Globus pallidus (tissue), 1 donor: ENCODE results near the gene BGN.
A peak's percentile ranks its signal among the peaks of the same experiment; 100 is the strongest.

Source experiments
- DNase-seq: peaks from one replicate; pipeline ENCODE4 v3.0.0-alpha.2; 2015; ENCODE audit warnings: low spot score

Gene BGN

DNA sequence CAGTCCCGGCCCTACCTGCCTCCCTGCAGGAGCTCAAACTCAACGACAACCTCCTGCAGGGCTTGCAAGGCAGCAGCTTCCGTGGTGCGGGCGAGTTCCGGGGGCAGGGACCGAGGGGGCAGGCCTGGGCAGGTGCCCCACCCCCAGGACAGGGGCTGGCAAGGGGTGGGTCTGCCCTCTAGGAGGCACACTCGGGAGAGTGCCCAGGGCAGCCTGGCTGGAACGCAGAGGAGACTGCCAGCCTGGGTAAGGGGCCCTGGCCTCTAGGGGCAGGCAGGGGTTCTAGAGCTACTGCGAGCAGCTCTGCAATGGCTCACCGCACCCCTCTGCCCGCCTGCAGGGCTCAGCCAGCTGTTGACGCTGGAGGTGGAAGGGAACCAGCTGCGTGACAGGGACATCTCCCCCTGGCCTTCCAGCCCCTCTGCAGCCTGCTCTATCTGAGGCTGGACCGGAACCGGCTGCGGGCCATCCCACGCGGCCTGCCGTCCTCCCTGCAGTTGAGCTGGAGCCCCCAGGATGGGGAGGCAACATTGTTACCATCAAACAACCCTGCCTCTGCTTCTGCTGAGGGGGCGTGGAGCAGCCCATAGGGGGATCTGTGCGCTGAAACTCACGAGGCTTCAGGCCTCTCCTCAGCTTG, 12.3 kb upstream of the BGN start:
- no peak for DNase-seq

DNA sequence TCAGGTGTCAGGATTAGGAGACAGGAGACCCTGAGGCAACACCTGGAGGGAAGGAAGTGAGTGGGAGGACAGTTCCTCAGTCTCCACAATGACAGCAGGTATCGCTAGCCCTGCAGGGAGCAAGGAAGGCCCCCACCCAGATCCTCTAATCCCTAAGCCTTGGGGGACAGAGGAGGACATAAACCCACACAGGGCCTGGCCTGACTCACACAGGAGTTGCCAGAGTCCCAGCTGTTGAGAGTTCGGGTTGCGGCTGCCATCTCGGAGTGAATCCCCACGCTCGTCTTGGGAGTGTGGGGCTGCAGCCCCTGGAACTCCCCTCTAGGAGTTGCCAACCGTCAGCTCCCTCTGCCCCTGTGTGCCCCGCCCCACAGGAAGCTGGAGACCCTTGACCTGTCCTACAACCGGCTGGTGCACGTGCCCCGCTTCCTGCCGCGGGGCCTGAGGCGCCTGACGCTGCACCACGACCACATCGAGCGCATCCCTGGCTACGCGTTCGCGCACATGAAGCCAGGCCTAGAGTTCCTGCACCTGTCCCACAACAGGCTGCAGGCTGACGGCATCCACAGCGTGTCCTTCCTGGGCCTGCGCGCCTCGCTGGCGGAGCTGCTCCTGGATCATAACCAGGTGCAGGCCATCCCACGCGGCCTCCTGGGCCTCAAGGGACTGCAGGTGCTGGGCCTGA, 9.2 kb upstream of the BGN start:
- no peak for DNase-seq

DNA sequence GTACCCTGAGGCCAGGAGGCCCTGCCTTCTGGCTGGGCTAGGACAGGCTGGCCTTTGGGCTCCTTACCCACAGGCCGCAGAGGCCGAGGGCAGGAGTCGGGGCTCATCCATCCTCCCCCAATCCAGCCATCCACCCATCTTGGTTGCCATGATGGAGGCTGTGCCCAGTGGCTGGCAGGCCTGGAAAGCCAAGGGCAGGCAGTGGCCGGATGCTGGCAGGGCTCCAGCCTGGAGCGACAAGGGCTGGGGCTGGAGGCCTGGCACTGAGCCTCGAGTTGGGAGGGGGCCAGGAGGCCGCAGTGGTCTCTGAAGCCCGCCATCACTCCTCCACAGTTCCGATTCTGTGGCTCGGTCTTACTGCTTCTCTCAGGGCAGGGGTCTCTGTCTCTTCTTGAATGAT, 8.6 kb upstream of the BGN start:
- no peak for DNase-seq

- DNase-seq = no peak
Observed at GRCh38 chrX:153487590-153488071, 7.1 kb upstream of the BGN start.

- DNase-seq = no peak
Observed at GRCh38 chrX:153488231-153488914, 6.4 kb upstream of the BGN start.

- no peak for DNase-seq
Observed at GRCh38 chrX:153490217-153490930, 4.4 kb upstream of the BGN start.

GRCh38 chrX:153491351-153491914, 3.3 kb upstream of the BGN start:
- no peak for DNase-seq

DNA sequence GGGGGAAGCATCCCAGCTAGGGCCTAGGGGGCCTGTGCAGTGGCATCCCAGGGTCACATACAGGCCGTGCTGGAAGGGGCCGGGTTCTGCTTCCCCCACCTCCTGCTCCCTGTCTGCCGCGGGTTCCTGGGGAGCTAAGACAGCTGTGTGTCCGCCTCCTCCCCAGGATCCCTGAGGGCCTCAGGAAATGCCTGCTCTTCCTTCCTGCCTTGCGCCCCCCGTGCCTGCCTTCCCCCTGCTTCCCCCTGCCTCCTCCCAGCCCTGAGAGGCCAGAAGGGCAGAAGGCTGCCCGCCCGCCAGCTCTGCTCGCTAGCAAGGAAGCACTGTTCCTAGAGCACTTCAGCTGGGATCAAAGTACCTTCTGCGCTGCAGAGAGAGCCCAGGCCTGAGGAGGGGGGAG, 2.9 kb upstream of the BGN start:
- DNase-seq = no peak

DNA sequence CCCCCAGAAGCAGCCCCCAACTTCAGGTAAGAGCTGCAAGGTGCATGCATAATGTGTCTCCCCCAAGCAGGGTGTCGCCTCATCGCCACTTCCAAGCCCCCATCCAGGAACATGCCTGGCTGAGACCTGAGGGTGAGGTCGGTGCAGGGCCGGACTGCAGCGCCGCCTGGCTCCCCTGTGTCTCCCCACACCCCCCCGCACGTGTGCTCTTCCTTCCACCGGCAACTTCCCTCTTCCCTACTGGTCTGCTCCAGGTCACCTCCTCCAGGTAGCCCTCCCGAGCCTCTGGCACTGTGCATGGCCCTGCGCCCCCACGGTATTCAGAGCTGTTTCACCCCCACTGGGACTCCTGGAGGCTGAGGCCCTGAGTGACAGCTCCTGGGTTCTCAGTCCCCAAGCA, 2.2 kb upstream of the BGN start:
- DNase-seq = no peak

DNA sequence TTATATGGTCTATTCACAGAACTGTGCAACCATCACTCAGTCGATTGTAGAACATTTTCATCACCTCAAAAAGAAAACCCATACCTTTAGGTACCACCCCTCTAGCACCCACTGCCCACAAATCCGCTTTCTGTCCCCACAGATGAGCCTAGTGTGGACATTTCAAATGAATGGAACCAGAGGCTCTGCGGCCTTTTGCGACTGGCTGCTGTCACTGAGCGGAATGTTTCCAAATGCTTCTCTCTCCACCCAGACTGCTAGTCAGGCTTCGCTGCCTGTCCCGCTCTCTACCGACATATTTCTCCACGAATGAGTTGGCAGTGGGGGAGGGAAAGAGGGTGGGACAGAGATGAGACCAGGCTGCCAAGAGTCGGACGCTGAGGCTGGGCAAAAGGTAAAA, 1.7 kb upstream of the BGN start:
- DNase-seq = no peak

DNA sequence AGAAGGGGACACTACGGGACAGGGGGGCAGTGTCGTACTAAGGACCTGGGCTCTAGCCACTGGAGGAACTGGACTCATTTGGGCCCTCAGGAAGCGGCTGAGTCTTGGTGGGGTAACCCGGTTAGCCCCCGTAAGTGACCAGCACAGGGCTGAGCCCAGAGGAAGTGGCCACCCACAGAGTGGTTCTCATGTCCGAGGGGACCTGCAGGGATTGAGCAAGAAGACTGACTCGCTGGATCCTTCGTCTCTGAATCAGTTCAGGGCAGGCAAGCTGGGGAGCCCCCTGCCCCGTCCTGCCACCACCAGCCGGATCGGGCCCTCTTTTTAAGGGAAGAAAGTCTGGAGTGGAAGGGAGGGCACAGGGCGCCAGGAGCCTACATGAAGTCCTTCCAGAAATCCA, 719 bp upstream of the BGN start:
- no peak for DNase-seq

- no peak for DNase-seq
Observed at GRCh38 chrX:153495362-153495751, 577 bp downstream of the BGN start.

GRCh38 chrX:153495903-153496589, 1.3 kb downstream of the BGN start:
- no peak for DNase-seq

GRCh38 chrX:153496590-153496959, 1.8 kb downstream of the BGN start:
- DNase-seq = no peak

DNA sequence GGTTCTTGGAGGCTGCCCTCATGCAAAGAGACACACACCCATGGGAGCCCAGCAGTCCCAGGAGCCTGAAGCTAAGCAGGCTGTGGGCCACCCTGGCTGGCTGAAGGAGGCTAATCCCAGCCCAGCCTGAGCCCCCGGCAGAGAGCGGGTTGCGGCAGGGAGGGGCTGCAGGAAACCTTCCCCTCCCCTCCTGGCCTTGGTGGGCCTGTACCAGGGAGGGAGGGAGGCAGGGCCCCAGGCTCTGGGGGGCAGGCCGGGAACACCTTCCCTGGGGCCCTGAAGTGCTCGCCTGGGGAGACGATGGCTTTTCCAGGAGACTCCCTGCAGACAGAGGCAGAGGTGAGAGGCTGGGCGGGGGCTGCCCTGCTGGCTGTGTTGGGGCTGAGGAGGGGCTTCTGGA, 3.7 kb downstream of the BGN start:
- no peak for DNase-seq

DNA sequence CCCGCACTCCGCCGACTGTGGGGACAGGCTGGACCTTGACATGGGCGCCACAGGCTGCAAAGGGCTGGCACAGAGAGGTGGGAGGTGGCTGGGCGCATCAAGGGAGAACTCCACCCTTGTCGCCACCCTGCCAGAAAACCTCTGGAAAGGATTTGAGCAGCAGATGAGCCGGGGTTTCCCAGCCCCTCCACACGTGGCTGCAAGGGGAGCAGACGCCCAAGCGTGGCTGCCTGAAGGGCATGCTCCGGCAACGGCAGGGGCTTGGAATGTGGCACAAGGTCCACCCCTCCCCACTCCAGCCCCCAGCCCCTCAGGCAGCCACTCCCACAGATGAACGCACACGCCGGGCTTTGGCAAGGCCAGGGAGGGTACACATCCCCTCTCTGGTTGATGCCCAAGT, 4.6 kb downstream of the BGN start:
- DNase-seq = no peak

- DNase-seq = peak; percentile 79
Observed at GRCh38 chrX:153499876-153500275, 5.1 kb downstream of the BGN start.

DNA sequence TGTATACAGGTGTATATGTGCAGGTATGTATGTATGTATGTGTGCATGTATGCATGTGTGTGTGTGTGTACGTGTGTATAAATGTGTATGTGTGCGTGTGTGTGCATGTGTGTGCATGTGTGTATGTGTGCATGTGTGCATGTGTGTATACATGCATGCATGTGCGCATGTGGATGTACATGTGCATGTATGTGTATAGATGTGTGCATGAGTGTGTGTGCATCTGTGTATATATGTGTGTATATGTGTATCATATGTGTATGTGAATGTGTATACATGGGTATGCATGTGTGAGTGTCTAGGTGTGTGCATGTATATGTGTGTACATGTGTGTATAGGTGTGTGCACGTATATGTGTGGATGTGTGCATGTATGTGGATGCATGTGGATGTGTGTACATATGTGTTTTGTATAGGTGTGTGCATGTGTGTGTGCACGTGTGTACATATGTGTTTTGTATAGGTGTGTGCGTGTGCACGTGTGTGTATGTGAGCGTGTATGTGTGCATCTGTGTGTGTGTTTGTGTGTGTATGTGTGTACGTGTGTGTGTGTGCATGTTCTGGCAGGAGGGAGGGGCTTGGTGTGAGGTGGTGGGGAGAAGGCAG, 6.0 kb downstream of the BGN start:
- no peak for DNase-seq

- DNase-seq = no peak
Observed at GRCh38 chrX:153501530-153501929, 6.8 kb downstream of the BGN start.

GRCh38 chrX:153502131-153502530, 7.4 kb downstream of the BGN start:
- no peak for DNase-seq

GRCh38 chrX:153502796-153503195, 8.0 kb downstream of the BGN start:
- no peak for DNase-seq
